GM10266 (cell line): ENCODE data around the gene SDF4.

Source experiments
- DNase-seq: peaks from one replicate; pipeline ENCODE4 v3.0.0; 2012; ENCODE audit errors: extremely low spot score
- TF ChIP-seq, protein P1 (sequence below): IDR thresholded peaks from 2 replicates; pipeline ENCODE4 v1.5.1; 2012; ENCODE audit warnings: mild to moderate bottlenecking, low read depth; ENCODE audit not compliant: control insufficient read depth, insufficient read depth; ENCODE audit errors: missing control alignments

Gene SDF4

DNA sequence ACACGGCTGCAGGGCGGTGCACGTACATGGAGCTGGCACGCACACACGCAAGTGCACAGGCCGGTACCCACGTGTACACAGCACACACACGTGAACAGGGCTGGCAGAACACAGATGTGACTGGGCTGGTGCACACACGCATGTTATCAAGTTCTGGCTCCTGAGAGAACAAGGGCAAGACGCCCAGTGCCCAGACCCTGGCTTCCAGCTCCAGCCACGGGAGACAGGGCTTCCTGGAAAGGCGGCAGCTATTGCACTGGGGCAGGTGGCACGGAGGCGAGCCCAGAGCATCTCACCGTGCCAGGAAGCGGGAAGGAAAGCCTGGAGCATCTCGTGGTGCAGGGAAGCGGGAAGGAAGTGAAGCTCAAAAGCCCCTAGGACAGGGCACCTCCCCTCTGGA is 5.9 kb downstream of the SDF4 start:
- TF ChIP-seq, protein P1, sequence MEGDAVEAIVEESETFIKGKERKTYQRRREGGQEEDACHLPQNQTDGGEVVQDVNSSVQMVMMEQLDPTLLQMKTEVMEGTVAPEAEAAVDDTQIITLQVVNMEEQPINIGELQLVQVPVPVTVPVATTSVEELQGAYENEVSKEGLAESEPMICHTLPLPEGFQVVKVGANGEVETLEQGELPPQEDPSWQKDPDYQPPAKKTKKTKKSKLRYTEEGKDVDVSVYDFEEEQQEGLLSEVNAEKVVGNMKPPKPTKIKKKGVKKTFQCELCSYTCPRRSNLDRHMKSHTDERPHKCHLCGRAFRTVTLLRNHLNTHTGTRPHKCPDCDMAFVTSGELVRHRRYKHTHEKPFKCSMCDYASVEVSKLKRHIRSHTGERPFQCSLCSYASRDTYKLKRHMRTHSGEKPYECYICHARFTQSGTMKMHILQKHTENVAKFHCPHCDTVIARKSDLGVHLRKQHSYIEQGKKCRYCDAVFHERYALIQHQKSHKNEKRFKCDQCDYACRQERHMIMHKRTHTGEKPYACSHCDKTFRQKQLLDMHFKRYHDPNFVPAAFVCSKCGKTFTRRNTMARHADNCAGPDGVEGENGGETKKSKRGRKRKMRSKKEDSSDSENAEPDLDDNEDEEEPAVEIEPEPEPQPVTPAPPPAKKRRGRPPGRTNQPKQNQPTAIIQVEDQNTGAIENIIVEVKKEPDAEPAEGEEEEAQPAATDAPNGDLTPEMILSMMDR = no peak
- DNase-seq = no peak

DNA sequence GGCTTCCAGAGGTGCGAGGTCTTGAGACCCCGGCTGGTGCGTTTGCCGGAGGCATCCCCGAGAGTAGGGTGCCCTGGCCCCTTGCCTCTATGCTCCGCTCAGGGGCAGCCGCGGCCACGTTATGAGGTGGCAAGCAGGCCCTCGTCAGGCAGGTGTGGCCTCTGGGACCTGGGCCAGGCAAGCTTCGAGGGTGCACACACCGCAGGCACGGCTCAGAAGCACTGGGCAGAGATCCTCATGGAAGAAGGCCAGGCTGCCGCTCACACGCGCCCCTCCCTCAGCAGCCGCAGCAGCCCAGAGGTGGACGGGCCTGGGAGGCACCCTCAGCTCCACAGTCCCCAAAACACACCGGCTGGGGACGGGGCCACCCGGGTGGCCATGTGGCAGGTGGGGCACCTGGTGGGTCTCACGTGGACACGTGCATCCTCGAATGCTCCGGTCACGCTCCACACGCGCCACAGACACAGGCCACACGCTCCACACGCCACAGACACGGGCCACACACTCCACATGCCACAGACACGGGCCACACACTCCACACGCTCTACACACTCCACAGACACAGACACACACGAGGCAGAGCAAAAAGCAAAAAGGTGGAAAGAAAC is 6.5 kb downstream of the SDF4 start:
- no peak for DNase-seq
- TF ChIP-seq, protein P1 = no peak

DNA sequence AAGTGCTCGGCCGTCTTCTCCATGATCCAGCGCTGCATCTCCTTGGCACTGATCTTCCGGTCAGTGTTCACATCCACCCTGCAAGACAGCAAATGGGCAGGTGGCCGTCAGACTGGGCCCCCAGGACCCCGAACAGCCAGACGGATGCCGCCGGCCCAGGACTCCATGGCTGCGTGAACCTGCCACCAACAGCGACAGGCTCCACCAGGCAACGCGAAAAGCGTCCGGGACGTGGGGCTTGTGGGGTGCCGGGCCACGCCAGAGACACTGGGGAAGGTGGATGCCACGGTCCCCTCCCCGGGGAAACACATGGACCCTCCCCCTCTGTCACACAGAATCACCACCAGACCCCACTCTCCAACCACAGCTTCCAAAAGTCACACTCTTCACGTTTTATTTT is 7.9 kb downstream of the SDF4 start:
- DNase-seq = no peak
- TF ChIP-seq, protein P1 = no peak

DNA sequence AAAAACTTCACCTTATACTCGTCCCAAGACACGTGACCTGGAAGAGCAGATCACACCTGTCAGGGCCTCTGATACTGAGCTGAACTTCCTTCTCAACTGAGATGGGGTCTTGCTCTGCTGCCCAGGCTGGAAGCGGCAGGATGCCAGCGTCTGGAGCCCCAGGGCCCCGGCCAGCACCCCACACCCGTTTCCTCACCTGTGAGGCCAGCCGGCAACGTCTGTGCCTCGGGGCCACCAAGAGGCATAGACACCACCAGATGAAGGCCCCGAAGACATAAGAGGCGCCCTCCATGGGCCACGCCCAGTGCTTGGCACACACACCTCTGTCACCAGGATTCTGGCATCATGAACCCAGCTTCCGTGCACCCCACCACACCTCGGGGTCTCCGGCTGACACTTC is 8.5 kb downstream of the SDF4 start:
- DNase-seq = no peak
- TF ChIP-seq, protein P1 = no peak

DNA sequence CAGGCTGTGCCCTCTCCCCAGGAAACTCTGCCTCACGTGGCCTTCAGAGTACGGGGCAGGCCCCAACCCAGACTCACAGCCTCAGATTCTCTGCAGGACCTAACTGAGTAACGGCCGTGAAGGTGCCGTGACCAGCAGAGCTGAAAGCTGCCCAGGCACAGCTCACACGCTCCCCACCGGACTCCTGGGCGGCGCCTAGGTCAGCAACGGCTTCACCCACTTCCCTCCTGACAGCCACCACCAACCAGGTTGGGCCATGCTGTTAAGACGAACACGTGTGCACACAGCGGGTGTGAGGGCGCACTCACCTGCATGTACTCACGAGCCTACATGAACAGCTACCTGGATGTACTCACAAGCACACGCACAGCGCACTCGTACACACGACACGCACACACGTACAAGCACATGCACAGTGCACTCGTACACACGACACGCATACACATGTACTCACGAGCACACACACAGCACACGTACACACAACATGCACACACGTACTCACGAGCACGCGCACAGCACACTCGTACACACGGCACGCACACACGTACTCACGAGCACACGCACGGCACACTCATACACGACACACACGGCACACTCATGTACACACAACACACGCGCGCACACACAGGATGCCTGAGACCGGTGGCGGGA is 9.1 kb downstream of the SDF4 start:
- DNase-seq = no peak
- TF ChIP-seq, protein P1 = no peak

DNA sequence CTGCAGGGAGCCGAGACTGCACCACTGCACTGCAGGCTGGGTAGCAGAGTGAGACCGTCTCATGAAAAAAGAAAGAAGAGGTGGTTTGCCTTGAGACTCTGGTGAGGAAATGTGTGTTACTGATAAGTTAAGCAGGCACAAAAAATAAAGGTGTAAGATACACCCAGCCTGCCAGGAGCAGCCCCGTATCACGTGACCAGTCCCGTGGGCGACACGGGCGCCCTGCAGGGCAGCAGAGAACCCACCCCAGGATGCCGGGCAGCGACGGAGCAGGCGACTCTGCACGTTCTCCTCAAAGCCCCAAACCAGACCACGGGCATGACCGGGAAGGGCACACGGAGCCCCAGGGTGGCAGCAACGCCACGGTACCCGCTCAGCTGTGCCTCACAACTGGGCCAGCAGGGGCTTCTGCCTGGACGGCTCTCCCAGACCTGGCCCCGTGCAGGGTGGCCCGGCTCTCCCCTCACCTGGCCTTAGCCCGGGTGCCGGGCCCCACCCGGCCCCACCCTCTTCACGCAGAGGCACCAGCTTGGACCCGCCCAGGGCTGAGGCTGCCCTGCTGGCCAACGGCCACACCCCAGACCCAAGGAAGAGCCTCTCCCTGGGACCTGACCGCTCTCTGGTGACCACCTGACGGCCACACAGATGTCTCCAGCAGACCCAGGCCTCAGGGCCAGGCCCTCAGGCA is 9.8 kb downstream of the SDF4 start:
- TF ChIP-seq, protein P1 = no peak
- no peak for DNase-seq

- no peak for DNase-seq
- TF ChIP-seq, protein P1 = no peak
Observed at GRCh38 chr1:1220197-1220596, 11.6 kb downstream of the SDF4 start.
